CD4-positive, alpha-beta T cell treated with Interleukin-15 for 4 hours (primary cell): Measurements from ENCODE around the gene SMOC2.

ENCODE experiments used
- DNase-seq: peaks from one replicate; pipeline ENCODE4 v3.0.0-alpha.2; 2020; ENCODE audit warnings: low spot score

SMOC2 gene

DNA sequence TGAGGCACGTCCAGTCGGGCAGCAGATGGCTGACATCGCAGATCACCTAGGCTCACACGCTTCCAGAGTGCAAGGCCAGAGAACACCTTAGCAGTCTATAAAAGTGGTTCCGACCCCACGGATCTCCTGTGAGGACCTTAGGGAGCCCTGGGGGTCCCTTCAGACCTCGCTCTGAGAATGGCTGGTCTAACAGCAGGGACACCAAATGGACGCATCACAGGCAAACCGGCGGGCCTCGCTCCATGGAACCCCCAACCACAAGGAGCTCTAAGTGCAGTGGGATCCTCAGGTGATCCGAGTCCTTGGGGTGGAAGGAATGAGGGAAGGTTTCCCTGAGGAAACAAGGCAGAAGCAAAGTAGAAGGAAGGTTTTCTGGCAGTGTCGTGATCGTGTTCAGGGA is 135.4 kb downstream of the SMOC2 start:
- DNase-seq, result no peak

DNA sequence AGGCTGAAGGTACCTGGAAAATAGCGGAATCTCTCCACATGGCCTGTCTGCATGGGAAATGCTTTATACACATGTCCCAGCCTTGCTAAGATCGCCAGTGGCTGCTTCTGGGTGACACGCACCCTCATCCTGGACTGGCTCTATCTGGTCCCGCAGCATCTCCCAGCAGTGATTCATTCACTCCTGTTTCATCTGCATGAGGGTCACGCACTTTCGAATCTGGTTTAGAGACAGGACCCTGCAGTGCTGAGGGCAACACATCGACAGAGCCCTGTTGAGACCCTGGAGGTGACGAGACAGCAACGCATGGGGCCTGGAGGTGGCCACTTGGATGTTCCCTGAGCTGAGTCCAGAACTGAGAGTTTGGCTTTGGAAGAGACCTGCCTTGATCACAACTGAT is 136.5 kb downstream of the SMOC2 start:
- DNase-seq, result no peak

DNA sequence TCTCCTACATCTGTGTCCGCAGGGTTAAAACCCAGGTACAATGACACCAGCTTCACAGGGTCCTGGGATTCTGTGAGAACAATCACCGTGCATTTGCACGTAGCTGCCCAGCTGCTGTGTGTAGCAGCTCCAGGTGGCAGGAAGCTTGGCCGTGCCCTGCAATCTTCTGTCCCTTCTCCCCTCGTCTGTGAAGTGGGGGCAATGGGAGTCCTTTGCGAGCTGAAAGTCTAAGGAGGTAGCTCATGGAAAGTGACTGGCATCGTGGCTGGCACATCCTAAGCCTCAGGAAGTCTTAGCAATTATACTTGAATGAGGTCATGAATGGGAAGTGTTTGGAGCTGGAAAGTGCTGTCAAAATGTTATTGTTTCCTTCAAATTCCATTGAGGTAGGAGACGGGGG is 137.1 kb downstream of the SMOC2 start:
- DNase-seq, result no peak

DNA sequence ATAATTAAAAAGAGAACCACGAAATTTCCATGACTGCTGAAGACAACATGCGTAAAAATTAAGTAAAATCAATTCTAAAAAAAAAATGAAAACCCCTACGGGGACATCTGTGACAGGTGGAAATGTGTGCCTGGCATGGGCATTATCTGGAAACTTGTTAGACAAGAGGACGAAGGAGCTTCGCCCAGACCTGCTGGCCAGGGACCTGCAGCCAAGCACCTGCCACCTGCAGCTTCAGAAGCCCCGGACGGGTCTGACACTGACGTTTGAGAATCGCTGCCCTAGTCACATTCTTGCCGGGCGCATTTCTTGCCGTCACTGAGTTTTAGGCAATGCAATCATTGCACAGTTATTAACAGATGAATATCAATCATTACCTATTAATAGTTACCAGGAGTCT is 140.3 kb downstream of the SMOC2 start:
- no peak for DNase-seq

DNA sequence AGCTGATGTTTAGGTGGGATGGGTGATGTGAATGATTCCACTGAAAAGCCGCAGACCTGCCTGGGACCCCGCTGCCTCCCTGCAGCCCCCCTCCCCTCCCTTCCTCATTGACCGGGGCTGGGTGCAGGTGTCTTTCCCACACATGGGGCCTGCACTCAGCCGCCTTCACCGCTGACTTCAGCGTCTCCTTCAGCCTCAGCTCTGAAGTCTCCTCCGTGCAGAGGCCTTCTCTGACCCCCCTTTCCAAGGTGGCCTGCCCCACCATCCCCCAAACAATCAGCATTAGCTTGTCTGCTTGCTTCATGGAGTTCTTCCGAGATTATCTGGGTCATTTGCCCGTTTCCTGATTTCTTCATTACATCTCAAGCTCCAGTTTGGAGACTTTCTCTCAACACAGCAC is 140.7 kb downstream of the SMOC2 start:
- no peak for DNase-seq

DNA sequence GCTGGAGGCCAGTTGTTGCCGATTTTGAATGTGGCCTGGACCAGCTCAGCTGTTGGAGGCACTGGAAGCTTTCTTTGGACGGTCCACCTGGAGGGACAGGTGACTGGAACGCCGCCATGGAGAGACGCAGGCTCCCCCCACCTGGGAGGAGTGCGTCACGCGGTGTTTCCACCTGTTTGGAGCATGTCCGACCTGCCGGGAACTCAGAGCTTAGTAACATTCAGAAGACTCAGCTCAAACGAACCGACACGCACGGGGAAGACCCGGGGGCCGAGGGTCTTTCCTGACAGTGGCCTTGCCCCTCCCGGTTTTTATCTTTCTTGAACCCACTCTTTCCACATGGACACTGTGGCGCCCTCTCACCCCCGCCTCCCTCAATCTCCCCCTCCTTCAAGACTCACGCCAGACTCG is 141.6 kb downstream of the SMOC2 start:
- DNase-seq, result no peak

DNA sequence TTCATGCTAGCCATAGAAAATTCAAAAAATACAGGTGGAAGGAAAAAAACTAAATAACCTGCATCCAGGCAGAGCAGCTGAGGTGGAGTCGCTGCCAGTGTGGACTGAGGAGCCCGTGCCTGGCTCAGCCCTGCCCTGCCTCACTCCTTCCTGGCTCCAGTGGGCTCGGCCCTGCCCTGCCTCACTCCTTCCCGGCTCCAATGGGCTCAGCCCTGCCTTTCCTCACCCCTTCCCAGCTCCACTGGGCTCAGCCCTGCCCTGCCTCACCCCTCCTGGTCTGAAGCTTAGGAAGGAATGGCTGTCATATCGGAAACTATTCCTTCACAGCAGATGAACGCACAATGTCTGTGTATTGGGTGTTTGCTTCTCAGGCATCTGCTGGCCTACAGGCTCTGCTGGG is 142.1 kb downstream of the SMOC2 start:
- no peak for DNase-seq

DNA sequence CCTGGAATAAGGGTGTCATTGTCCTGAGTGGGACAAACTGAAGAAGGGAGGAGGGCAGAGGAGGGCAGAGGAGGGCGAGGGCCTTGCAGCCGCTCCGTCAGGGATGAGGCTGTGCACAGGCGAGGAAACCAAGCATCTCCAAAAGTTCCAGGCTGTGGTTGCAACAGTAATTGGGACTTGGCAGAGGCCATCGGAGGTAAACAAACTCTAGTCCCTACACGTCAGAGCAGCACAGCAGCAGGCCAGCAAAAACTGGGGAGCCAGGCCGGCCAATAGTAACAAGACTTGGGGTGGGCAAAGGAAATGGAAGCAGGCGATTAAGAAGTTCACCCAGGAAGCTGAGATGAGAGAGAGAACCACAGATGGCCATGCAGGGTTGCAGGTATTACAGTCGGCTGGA is 142.8 kb downstream of the SMOC2 start:
- no peak for DNase-seq

DNA sequence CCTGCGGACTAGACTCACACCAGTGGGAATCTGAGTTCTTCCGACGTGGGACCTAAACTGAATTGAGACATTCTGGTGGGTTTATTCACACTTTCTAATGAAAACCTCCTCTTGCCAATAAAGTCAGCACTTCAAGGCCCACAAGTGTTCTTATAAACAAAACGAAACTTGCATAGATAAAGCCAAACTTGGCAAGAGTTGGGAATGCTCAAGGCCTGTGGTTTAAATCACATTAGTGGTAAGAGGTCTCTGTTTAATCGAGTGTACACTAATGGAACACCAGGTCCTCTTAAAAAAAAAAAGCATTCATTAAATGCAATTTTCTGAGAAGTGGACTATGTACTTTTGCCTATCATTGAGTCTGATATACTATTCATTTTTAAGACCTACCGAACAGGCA is 143.3 kb downstream of the SMOC2 start:
- DNase-seq, result no peak

DNA sequence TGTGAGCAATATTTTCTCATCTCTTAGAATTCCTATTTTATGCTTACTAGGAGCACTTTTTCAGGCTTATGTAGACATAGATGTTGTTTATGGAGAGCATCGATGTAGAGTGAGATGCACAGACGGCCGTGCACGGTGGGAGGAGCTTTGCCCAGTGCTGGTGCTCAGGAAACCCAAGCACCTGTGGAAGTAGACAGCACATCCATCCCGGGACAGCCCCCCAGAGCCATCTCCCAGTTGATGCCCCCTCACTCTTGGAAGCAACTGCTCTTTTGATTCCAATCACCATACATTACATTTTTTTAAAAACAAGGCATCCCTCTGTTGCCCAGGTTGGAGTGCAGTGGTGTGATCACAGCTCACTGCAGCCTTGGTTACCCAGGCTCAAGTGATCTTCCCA is 143.7 kb downstream of the SMOC2 start:
- DNase-seq, result no peak

DNA sequence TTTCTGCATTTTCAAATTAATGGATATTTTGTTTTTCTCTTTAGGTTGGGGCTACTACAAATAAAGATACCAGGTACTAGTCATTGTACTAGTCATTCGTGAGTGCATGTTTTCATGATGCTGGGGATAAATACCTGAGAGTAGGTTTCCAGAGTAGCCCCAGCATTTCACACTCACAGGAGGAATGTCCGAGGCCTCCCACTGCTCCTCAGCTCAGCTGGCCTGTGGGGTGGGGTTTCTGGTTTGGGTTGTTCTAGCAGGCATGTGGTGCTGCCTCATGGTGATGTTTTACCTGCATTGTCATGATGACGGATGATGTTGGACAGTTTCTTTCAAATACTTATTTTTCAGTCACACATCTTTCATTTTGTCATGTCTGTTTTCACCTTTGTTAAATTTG is 144.5 kb downstream of the SMOC2 start:
- no peak for DNase-seq

DNA sequence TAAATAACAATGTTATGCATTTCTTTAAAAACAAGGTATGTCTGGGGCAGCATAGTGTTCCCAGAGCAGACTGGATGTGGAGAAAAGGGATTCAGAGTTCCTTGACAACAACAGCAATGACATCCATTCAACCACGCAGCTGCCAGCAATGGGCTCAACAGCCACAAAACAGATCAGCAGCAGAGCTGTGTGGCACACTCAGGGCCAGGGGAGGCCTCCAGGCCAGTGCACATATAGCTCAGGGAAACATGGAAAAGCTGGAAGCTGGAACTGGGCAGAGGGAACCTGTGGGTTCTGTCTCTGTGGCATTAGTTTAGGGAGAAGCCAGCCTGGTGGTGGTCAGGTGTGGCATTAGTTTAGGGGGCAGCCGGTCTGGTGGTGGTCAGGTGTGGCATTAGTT is 148.3 kb downstream of the SMOC2 start:
- no peak for DNase-seq

DNA sequence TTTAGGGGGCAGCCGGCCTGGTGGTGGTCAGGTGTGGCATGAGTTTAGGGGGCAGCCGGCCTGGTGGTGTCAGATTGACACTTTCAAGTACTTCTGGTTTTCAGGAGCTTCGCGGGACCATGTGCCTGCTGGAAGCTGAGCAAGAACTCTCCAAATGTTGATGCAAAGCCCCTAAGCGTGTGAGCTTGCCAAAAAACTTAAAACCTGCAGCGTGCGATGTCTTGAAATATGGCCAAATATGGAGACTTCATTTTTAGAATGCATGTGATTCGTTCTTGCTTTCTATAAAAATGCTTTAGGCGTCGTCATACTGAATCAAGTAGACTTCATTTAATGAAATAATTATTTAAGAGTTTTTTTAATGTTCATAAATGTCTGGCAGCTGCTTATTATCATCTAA is 149.4 kb downstream of the SMOC2 start:
- DNase-seq, result no peak

DNA sequence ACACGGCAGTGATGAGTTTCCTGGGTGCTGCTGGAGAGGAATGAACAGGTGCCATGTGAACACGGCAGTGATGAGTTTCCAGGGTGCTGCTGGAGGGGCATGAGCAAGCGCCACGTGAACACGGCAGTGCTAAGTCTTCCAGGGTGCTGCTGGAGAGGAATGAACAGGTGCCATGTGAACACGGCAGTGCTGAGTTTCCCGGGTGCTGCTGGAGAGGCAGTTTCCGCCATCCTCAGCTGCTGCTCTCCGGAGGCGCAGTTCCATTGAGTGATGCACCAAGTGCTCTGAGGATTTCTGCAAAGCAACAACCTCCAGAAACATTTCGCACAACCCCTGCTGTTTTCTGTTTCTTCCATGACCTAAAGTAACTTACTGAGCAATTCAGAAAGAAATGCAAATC is 155.4 kb downstream of the SMOC2 start:
- no peak for DNase-seq

DNA sequence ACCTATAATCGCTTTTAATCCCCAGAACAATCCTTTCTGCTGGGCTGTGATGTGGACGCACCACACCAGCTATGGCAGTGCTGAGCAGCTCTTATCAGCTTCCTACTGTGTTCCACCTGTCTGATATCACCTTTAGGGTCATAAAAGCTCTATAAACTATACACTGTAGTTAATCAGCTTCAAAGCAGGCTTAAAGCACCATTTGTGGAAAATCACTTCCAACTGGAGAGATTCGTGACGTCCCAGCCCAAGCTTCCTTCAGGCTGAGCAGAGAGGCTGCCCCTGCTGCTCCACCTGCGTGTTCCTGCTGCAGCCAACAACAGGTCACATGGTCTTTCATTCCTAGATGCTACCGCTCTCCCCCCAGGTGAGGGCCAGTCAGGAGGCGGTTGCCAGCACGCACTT is 156.5 kb downstream of the SMOC2 start:
- no peak for DNase-seq

DNA sequence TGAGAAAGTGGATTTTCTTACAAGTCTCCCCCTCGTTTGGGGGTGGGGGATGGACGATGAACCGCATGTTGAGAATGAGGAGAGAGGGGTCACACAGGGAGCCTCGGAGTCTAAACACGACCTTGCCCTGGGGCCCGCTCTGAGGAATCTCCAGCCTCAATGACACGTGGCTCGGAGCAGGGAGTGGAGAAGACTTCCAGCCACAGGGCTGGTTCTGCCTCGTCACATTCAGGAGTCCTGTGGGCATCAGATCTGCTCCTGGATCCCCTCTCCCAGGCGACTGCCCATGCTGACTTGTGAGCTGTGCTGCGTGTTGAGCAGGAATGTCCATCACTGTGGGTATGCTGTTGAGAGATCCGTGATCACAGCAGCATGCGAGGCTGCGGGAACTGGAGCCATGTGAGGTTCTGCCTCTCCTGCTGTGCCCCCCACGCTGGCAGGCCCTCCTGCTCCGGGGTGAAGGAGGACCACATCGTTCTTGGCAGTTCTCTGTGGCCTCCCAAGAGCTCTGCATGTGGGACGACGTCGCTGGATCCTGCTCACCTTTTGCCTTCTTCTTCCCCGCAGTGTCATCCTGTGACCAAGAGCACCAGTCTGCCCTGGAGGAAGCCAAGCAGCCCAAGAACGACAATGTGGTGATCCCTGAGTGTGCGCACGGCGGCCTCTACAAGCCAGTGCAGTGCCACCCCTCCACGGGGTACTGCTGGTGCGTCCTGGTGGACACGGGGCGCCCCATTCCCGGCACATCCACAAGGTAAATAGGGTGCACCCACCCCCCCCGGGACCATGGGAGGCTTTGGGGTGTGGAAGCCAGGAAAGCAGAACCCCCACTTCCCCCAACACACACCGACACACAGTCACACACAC is 157.5 kb downstream of the SMOC2 start:
- no peak for DNase-seq

DNA sequence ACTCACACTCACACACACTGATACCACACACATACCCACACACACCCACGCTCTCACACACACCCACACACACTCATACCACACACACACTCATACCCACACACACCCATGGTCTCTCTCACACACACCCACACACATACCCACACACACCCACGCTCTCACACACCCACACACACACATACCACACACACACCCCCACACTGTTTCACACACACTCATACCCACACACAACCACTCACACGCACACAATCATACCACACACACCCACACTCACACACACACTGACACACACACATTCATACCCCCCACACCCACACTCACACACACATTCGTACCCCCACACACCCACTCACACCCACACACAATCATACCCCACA is 158.1 kb downstream of the SMOC2 start:
- DNase-seq, result no peak

DNA sequence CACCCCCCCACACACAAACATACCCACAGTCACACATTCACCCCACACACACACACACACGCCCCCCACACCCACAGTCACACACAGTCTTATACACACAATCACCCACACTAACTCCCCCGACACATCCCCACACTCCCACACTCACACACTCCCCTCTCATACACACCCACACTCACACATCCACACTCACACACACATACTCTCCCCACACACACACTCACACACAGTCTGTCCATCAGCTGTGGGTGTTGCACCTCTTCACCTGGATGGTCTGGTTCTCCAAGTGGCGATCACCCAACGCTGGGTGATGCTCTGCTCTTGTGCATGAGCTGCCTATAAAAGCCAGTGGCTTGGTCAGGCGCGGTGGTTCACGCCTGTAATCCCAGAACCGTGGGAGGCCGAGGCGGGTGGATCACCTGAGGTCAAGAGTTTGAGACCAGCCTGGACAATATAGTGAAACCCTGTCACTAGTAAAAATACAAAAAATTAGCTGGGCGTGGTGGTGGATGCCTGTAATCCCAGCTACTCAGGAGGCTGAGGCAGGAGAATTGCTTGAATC is 158.9 kb downstream of the SMOC2 start:
- DNase-seq, result no peak

DNA sequence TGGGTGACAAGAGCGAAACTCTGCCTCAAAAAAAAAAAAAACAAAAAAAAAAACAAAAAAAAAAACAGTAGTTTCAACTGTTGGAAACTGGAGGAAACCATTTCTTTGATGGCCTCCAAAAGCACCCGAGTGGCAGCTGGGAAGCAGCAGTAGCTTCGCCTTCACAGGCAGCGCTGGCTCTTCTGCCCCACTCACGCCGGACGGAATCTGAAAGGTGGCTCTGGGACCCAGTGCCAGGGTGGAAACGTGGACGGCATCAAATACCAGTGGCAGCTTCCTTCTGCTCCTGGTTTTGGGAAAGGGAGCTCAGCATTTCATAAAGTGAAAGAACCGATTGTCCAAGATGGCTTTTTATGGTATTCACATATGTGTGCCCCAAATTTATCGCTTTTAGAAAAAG is 159.4 kb downstream of the SMOC2 start:
- no peak for DNase-seq

DNA sequence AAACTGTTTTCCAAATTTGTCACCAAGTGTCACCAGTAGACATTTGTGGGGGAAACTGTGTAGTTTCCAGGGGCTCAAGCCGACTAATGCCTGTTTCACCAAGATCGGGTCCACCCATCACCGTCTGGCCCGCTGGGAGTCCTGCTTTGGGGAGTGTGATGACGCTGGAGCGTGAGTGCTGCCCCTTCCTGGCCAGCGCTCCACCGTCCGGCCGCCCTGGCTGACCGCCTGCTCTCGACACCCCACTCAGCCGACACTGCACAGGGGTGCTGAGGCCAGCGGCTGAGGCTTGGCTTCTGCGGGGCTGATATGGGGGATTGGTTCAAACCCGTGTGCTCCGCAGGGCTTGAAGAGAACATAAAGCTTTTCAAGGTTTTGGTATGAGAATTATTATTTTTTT is 160.1 kb downstream of the SMOC2 start:
- DNase-seq, result no peak

DNA sequence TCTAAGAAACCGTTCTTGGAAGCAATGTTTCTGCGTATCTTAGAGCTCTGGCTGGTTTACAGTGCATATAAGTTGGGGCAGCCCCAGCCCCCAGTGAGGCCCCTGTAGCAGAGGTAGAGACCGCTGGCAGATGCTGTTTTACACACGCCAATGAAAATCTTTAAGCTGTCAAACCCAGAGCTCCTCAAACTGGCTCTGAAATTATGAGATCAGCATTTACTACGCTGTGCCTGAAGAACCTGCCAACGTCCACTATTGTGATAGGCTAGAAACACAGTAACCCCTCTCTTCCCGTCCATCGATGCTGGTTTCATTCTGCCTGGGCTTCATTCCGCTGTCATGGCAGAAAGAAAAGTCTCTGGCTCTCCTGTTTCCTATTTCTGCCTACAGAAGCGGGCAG is 160.6 kb downstream of the SMOC2 start:
- DNase-seq, result no peak

DNA sequence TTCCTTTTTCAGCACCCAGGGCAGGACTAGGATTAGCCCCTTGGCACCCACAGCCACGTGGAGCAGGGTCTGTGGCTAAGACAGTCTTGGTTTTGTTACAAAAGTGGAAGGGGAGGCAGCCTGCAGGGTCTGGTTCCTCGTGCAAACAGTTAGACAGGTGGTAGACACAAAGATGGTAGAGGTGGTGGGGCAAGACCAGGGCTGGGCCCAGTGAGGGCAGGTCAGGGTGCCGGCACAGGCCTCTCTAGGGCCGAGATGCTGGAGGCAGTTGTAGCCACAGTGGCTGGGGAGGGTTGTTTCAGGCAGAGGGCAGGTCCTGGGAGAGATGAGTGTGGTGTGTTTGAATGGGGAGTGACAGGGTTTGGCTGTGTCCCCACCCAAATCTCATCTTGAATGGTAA is 161.6 kb downstream of the SMOC2 start:
- no peak for DNase-seq

DNA sequence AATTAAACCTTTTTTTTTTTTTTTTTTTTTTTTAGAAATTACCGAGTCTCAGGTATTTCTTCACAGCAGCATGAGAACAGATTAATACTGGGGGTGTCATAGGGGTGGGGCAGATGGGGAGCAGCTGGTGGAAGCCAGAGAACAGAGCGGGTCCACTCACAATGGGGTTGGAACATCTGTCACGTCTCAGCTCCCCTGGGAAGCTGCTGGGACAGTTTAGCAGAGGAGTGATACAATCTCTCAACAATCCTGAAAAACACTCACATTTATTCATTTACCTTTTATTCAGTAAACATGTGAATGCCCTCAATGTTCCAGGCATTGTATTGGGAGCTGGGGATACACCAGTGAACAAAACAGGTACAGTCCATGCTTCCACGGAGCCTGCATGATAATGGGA is 162.2 kb downstream of the SMOC2 start:
- DNase-seq, result no peak

DNA sequence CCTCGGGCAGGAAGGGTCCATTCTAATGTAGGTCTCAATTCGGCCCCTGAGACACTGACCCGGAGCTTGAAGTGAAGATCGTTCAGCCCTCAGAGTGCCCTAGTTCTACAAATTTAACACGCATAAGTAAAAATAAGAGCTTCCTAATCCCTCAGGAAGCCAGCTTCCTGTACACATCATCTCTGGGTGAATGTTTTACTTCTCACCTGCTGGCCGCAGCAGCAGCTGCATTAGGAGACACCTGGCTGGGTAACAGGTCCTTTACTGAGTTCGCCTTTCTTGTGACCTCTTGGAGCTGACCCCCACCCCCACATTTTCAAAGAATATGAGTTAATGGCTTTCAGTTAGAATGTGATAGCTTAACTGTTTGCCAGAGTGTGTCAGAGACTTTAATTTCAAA is 165.0 kb downstream of the SMOC2 start:
- DNase-seq, result no peak
